ENCODE data around the gene ALOX12B. TPM values are rescaled to one million over a fixed set of nuclear protein-coding genes. Genes with fewer than 3 reads are reported as not detected.
A peak's percentile ranks its signal among the peaks of the same experiment; 100 is the strongest.

The ALOX12B gene
- total and polyA plus RNA-seq, 2 of the 8 experiments (the other 6 are each of a cell fraction or from before 2014, with no cell fraction given): 0.86 TPM; not detected in 1

- Histone ChIP-seq H2AFZ (ENCODE audit: low read length) (peak overlapping the region; percentile 66; the same call in 1 of the 2 replicates), H2BK5ac (ENCODE audit: low read depth, low read length) (no peak overlapping the region)
- TF ChIP-seq EP300 (IDR thresholded peaks at IDR 0.05; ENCODE audit: borderline replicate concordance in 1 of 2, low read depth in 2 of 2, low read length in 2 of 2) (no peak), CTBP2 (IDR thresholded peaks at IDR 0.05; ENCODE audit: borderline replicate concordance, insufficient read depth, insufficient read length, low read length) (peak; percentile 53), TAF7 (optimal IDR thresholded peaks at IDR 0.05; ENCODE audit: borderline replicate concordance, low read depth, low read length) (no peak), ATF3 (IDR thresholded peaks at IDR 0.05; ENCODE audit: insufficient read depth, low read depth, low read length) (no peak), RFX5 (IDR thresholded peaks at IDR 0.05; ENCODE audit: borderline replicate concordance, low read depth, low read length) (no peak), HDAC2 (IDR thresholded peaks at IDR 0.05; ENCODE audit: borderline replicate concordance in 1 of 2, low read depth in 2 of 2, low read length in 2 of 2) (peak in 1 of 2 experiments; percentile 50; a peak in 2 of 4 replicates), NRF1 (IDR thresholded peaks at IDR 0.05; ENCODE audit: low read depth, low read length) (no peak), TBP (IDR thresholded peaks at IDR 0.05; ENCODE audit: low read depth, low read length) (no peak; the same call in 1 of the 2 replicates), SRF (IDR thresholded peaks at IDR 0.05; ENCODE audit: low read depth, low read length) (no peak)
These were observed 22.3 kb upstream of the ALOX12B start for GRCh38 chr17:8109661-8110455.

More at GRCh38 chr17:8109661-8110455, 22.3 kb upstream of the ALOX12B start:
- H2BK120ac ChIP-seq (replicated peaks; ENCODE audit: low read depth, low read length): no peak overlapping the region
- peaks cover 0 to 3% of the 10 kb centered on the region in 2 experiments for H4K20me1 ChIP-seq (replicated peaks in 1 of 2; ENCODE audit: control insufficient read depth in 1 of 2, insufficient read depth in 2 of 2, low read length in 2 of 2)
- WGBS, 2 experiments (ENCODE audit: extremely low coverage in 1 of 2, insufficient coverage in 1 of 2, insufficient read length in 1 of 2, insufficient replicate concordance in 2 of 2, low coverage in 1 of 2, low lambda C conversion rate in 2 of 2, missing lambda C conversion rate in 1 of 2): 1% methylated on average over 24 of the region's 63 CpGs; no CpG with 5 or more reads in 1 of the 2 experiments
- H3K79me2 ChIP-seq (ENCODE audit: control insufficient read depth in 1 of 2, insufficient read depth in 2 of 2, low read length in 2 of 2): no peaks in the 10 kb centered on the region
- peaks cover 0 to 13% (median 3%) of the 10 kb centered on the region in 4 experiments; a peak in 5 of 7 replicates for H3K4me1 ChIP-seq (replicated peaks in 1 of 4; ENCODE audit: control insufficient read depth in 3 of 4, insufficient read depth in 4 of 4, low read length in 3 of 4)
- no peak overlapping the region for H4K8ac ChIP-seq (ENCODE audit: extremely low read depth, insufficient read depth, low read length)
- peak overlapping the region; percentile 90 for H3K4ac ChIP-seq (replicated peaks; ENCODE audit: insufficient read length, low read depth, low read length)
- DNase-seq (ENCODE audit: low read depth in 1 of 2, low spot score in 2 of 2) (peak in 1 of 2 experiments; percentile 92), FAIRE-seq (no peak)
- H4K91ac ChIP-seq (replicated peaks; ENCODE audit: insufficient read length, low read length): no peak overlapping the region
- H3K9me3 ChIP-seq (ENCODE audit: insufficient read depth in 2 of 2, low read depth in 1 of 2, low read length in 1 of 2): no peaks in the 10 kb centered on the region
- H2BK12ac ChIP-seq (ENCODE audit: low read depth, low read length): peak overlapping the region; percentile 45; the same call in 1 of the 2 replicates
- no peak overlapping the region for H2BK20ac ChIP-seq (ENCODE audit: low read length)
- no peak overlapping the region for H3K27ac ChIP-seq (ENCODE audit: low read depth, low read length)
- CTCF ChIA-PET (ENCODE audit: partially characterized antibody): interaction anchor here (0.5 to 23.3 kb wide), 17 partner anchors 9 to 325 kb away, joined by 3 to 501 read pairs (median 5); partner anchors contain the start of genes ALOX12B and ALOXE3
- H3K18ac ChIP-seq (ENCODE audit: extremely low read depth, low read length): peak overlapping the region; percentile 17
- peaks cover 5% of the 10 kb centered on the region; the same call in 1 of the 2 replicates for H3K23me2 ChIP-seq (ENCODE audit: low read depth, low read length)
- no peak overlapping the region for H3K23ac ChIP-seq (ENCODE audit: insufficient read length)
- peak overlapping the region; percentile 70 to 95 for H3K4me2 ChIP-seq (ENCODE audit: insufficient read depth in 1 of 2, low read depth in 2 of 2, low read length in 2 of 2)
- H3K27me3 ChIP-seq (replicated peaks in 1 of 4; ENCODE audit: control insufficient read depth in 3 of 4, extremely low read depth in 1 of 4, insufficient read depth in 3 of 4, low read length in 3 of 4): peaks cover 3 to 47% (median 35%) of the 10 kb centered on the region in 4 experiments
- H4K5ac ChIP-seq (ENCODE audit: insufficient read length, low read depth, low read length): peak overlapping the region; percentile 15
- H3K4me3 ChIP-seq (ENCODE audit: extremely low read depth in 1 of 4, insufficient read depth in 2 of 4, low read depth in 3 of 4, low read length in 4 of 4): peak overlapping the region; percentile 39 to 69 (median 67)
- no peak overlapping the region for H3K14ac ChIP-seq (ENCODE audit: insufficient read length)
- 0 out of 7 replicates have a peak overlapping the region, but pooled peaks of 1 of the 4 experiments have one; percentile 23 for H3K9ac ChIP-seq (replicated peaks in 1 of 4; ENCODE audit: extremely low read depth in 1 of 4, low read depth in 3 of 4, low read length in 3 of 4)
- no peaks in the 10 kb centered on the region for H3K36me3 ChIP-seq (ENCODE audit: control insufficient read depth in 2 of 4, insufficient read depth in 4 of 4, low read length in 3 of 4)
- no peaks in the 10 kb centered on the region for H3K79me1 ChIP-seq (ENCODE audit: low read depth, low read length)
- H2AK5ac ChIP-seq (ENCODE audit: low read depth, low read length): no peak overlapping the region
- POLR2A ChIA-PET (ENCODE audit: partially characterized antibody): interaction anchor here (1.0 to 3.0 kb wide), 9 partner anchors 19 to 422 kb away, joined by 3 to 13 read pairs (median 4); partner anchors contain the start of gene WRAP53
- H2BK15ac ChIP-seq (ENCODE audit: low read length): 0 out of 2 replicates have a peak overlapping the region, but pooled peaks have one; percentile 1
- H3K56ac ChIP-seq (replicated peaks; ENCODE audit: insufficient read length, low read depth, low read length): no peak overlapping the region
